DOHH2 (cell line): Measurements from ENCODE around the gene PDHX.

Experiments used
- H3F3A ChIP-seq: fragments of 200-600 bp; sonication (generic), shearing (Covaris generic); 2 replicates; pipeline ENCODE4 v1.6.0; 2016; ENCODE audit warnings: antibody characterized with exemption, mild to moderate bottlenecking; ENCODE audit not compliant: control insufficient read depth, insufficient read depth
- H3K27ac ChIP-seq: fragments of 200-600 bp; sonication (generic); 2 replicates; pipeline ENCODE4 v1.5.1; 2014; ENCODE audit warnings: low read depth, mild to moderate bottlenecking, low read length, moderate library complexity
- H3K27me3 ChIP-seq: fragments of 200-600 bp; sonication (generic); 2 replicates; pipeline ENCODE4 v1.6.1; 2014; ENCODE audit warnings: mild to moderate bottlenecking, low read length, mixed read lengths; ENCODE audit not compliant: control insufficient read depth
- H3K36me3 ChIP-seq: fragments of 200-600 bp; sonication (generic); 2 replicates; pipeline ENCODE4 v1.6.1; 2014; ENCODE audit warnings: mild to moderate bottlenecking, low read length, moderate library complexity, mixed read lengths; ENCODE audit not compliant: control insufficient read depth
- H3K4me1 ChIP-seq: fragments of 200-600 bp; sonication (generic); 2 replicates; pipeline ENCODE4 v1.6.1; 2014; ENCODE audit warnings: mild to moderate bottlenecking, low read length, mixed read lengths; ENCODE audit not compliant: control insufficient read depth
- H3K4me2 ChIP-seq: fragments of 200-600 bp; sonication (generic); 2 replicates; pipeline ENCODE4 v1.6.0; 2014; ENCODE audit warnings: mild to moderate bottlenecking, low read length, moderate library complexity
- H3K4me3 ChIP-seq: fragments of 200-600 bp; sonication (generic); 2 replicates; pipeline ENCODE4 v1.5.1; 2014; ENCODE audit warnings: mild to moderate bottlenecking, low read length, mixed read lengths
- H3K79me2 ChIP-seq: fragments of 200-600 bp; sonication (generic); 2 replicates; pipeline ENCODE4 v1.6.1; 2014; ENCODE audit warnings: mild to moderate bottlenecking, low read length, mixed read lengths; ENCODE audit not compliant: control insufficient read depth
- H3K9me2 ChIP-seq: fragments of 200-600 bp; sonication (generic); replicated peaks from 2 replicates; pipeline ENCODE4 v1.6.1; 2014; ENCODE audit warnings: mild to moderate bottlenecking, low read length, mixed read lengths; ENCODE audit not compliant: control insufficient read depth
- H3K9me3 ChIP-seq: fragments of 200-600 bp; sonication (generic); 2 replicates; pipeline ENCODE4 v1.6.1; 2014; ENCODE audit warnings: antibody characterized with exemption, low read length, mixed read lengths; ENCODE audit not compliant: control insufficient read depth, insufficient read depth
- H4K20me1 ChIP-seq: fragments of 200-600 bp; sonication (generic); 2 replicates; pipeline ENCODE4 v1.6.0; 2014; ENCODE audit warnings: low read depth, mild to moderate bottlenecking, antibody characterized with exemption, low read length, moderate library complexity; ENCODE audit not compliant: control insufficient read depth, insufficient read depth
- CTCF ChIP-seq: fragments of 200-600 bp; sonication (generic); IDR thresholded peaks from one replicate; pipeline ENCODE4 v1.5.1; 2014; ENCODE audit warnings: antibody characterized with exemption, mild to moderate bottlenecking, low read depth, low read length; ENCODE audit not compliant: poor library complexity, severe bottlenecking
- EZH2phosphoT487 ChIP-seq: fragments of 200-600 bp; sonication (generic); IDR thresholded peaks from 2 replicates; pipeline ENCODE4 v1.6.1; 2017; ENCODE audit warnings: borderline replicate concordance, mild to moderate bottlenecking, antibody characterized with exemption, low read length, moderate library complexity, mixed read lengths

Gene PDHX

GRCh38 chr11:34936945-34937629, 20.7 kb downstream of the PDHX start:
- Histone ChIP-seq H3K4me2 (no peak overlapping the region), H3F3A (no peaks in the 10 kb centered on the region), H3K36me3 (peaks cover 5% of the 10 kb centered on the region; the same call in 1 of the 2 replicates), H3K27ac (no peak overlapping the region), H3K27me3 (no peaks in the 10 kb centered on the region), H3K79me2 (no peaks in the 10 kb centered on the region), H3K9me3 (no peaks in the 10 kb centered on the region), H4K20me1 (no peaks in the 10 kb centered on the region), H3K4me3 (no peak overlapping the region), H3K9me2 (no peaks in the 10 kb centered on the region), H3K4me1 (no peaks in the 10 kb centered on the region)
- TF ChIP-seq EZH2phosphoT487 (no peak), CTCF (no peak)

- no peaks in the 10 kb centered on the region; the same call in 1 of the 2 replicates for H3K79me2 ChIP-seq
- H4K20me1 ChIP-seq: no peaks in the 10 kb centered on the region
- H3K4me2 ChIP-seq: no peak overlapping the region
- H3K27me3 ChIP-seq: no peaks in the 10 kb centered on the region
- H3F3A ChIP-seq: no peaks in the 10 kb centered on the region
- H3K4me3 ChIP-seq: no peak overlapping the region
- no peaks in the 10 kb centered on the region for H3K4me1 ChIP-seq
- no peaks in the 10 kb centered on the region for H3K9me2 ChIP-seq
- no peak overlapping the region for H3K27ac ChIP-seq
- TF ChIP-seq EZH2phosphoT487 (no peak), CTCF (no peak)
- H3K9me3 ChIP-seq: peaks cover 2% of the 10 kb centered on the region; the same call in 1 of the 2 replicates
- H3K36me3 ChIP-seq: no peaks in the 10 kb centered on the region
Measured at GRCh38 chr11:34938611-34939010, 22.2 kb downstream of the PDHX start.

GRCh38 chr11:34940026-34940677, 23.7 kb downstream of the PDHX start:
- Histone ChIP-seq H3K4me3 (no peak overlapping the region), H3K9me3 (peaks cover 3% of the 10 kb centered on the region; the same call in 1 of the 2 replicates), H3K4me1 (no peaks in the 10 kb centered on the region), H3K9me2 (no peaks in the 10 kb centered on the region), H3K27ac (no peak overlapping the region), H3K27me3 (no peaks in the 10 kb centered on the region), H3K79me2 (no peaks in the 10 kb centered on the region; the same call in 1 of the 2 replicates), H3K4me2 (no peak overlapping the region), H3F3A (no peaks in the 10 kb centered on the region), H3K36me3 (no peaks in the 10 kb centered on the region), H4K20me1 (no peaks in the 10 kb centered on the region)
- TF ChIP-seq EZH2phosphoT487: no peak
- TF ChIP-seq CTCF: no peak
